ENCODE data around the gene WDFY2.
A peak's percentile ranks its signal among the peaks of the same experiment; 100 is the strongest.
"Not testable (repeated sequence)": the region's sequence is repeated elsewhere in the genome, so short reads cannot be mapped to it uniquely, and the experiment has no call there.

WDFY2 gene

GRCh38 chr13:51583875-51584730 is at the start of gene WDFY2:
Gene WDFY2 (plus strand): TSS chr13:51584462. CDS start chr13:51584688, 226 bp downstream.
- TF ChIP-seq CTCF (conservative IDR thresholded peaks at IDR 0.05): no peak
- H3K27ac ChIP-seq: peak within 1 kb of the TSS; percentile 88

- TF ChIP-seq CTCF (conservative IDR thresholded peaks at IDR 0.05): no peak
- H3K27ac ChIP-seq: no peak overlapping the region
Measured at GRCh38 chr13:51538591-51539179, 45.6 kb upstream of the WDFY2 start.

- H3K27ac ChIP-seq: no peak overlapping the region
- no peak for TF ChIP-seq CTCF (conservative IDR thresholded peaks at IDR 0.05)
Measured at GRCh38 chr13:51539887-51540286, 44.4 kb upstream of the WDFY2 start.

- TF ChIP-seq CTCF (conservative IDR thresholded peaks at IDR 0.05): no peak
- H3K27ac ChIP-seq: no peak overlapping the region
Measured at GRCh38 chr13:51541037-51541436, 43.2 kb upstream of the WDFY2 start.

GRCh38 chr13:51541809-51542258 is 42.4 kb upstream of the WDFY2 start:
- peak overlapping the region; percentile 67 for H3K27ac ChIP-seq

GRCh38 chr13:51542346-51543242 is 41.7 kb upstream of the WDFY2 start:
- H3K27ac ChIP-seq: peak overlapping the region; percentile 67
- no peak for TF ChIP-seq CTCF (conservative IDR thresholded peaks at IDR 0.05)

More at GRCh38 chr13:51541809-51542258, 42.4 kb upstream of the WDFY2 start:
- TF ChIP-seq CTCF (conservative IDR thresholded peaks at IDR 0.05): no peak

- not testable (repeated sequence) for H3K27ac ChIP-seq
Measured at GRCh38 chr13:51545446-51545845, 38.8 kb upstream of the WDFY2 start.

All from VCaP (cell line).